HepG2 (cell line): ENCODE data around the gene PAIP2. TPM values are rescaled to one million over a fixed set of nuclear protein-coding genes. Genes with fewer than 3 reads are reported as not detected.

Experiments
- CBX1 ChIP-seq: IDR thresholded peaks from one replicate; pipeline ENCODE4 v1.6.1; 2016; ENCODE audit warnings: antibody characterized with exemption, low read depth
- CREB1 ChIP-seq, 2 experiments: fragments of 450-650 bp in 1 of 2; IDR thresholded peaks; 2 replicates each; pipeline ENCODE4 v1.6.1; 2016 to 2017; ENCODE audit warnings: control low read depth in 1 of 2, mild to moderate bottlenecking in 1 of 2, missing compliant biosample characterization in 1 of 2, missing genetic modification characterization in 1 of 2
- HNF1A ChIP-seq, 2 experiments: sonication (generic) in 1 of 2; formaldehyde crosslinking in 1 of 2; IDR thresholded peaks; 2 replicates each; pipeline versions ENCODE4 v1.4.0 to v1.6.1; 2016 to 2020; ENCODE audit warnings: borderline replicate concordance in 1 of 2, low read depth in 1 of 2, mild to moderate bottlenecking in 1 of 2, missing genetic modification reagents in 1 of 2
- MBNL3 ChIP-seq: fragments of 250-450 bp; sonication (Bioruptor Pico); conservative IDR thresholded peaks from 2 replicates; pipeline ENCODE4 v1.8.0; 2022; ENCODE audit warnings: mild to moderate bottlenecking, inconsistent platforms
- NFKB2 ChIP-seq: sonication (generic); formaldehyde crosslinking; IDR thresholded peaks from 2 replicates; pipeline ENCODE4 v1.4.0; 2020; ENCODE audit warnings: missing genetic modification reagents, borderline replicate concordance
- PAF1 ChIP-seq: IDR thresholded peaks from 2 replicates; pipeline ENCODE4 v1.6.1; 2016; ENCODE audit warnings: missing genetic modification reagents, missing compliant biosample characterization
- SRSF1 ChIP-seq: fragments of 200-400 bp; formaldehyde crosslinking; optimal IDR thresholded peaks from 2 replicates; pipeline ENCODE3; 2017; ENCODE audit warnings: mild to moderate bottlenecking, low read depth, low read length, moderate library complexity
- SRSF4 ChIP-seq: fragments of 200-400 bp; formaldehyde crosslinking; IDR thresholded peaks from one replicate; pipeline ENCODE4 v1.6.1; 2018; ENCODE audit warnings: mild to moderate bottlenecking, low read depth, low read length, moderate library complexity; ENCODE audit not compliant: poor library complexity, severe bottlenecking
- ZNF281 ChIP-seq: sonication (generic); formaldehyde crosslinking; IDR thresholded peaks from 2 replicates; pipeline ENCODE4 v1.4.0; 2020; ENCODE audit warnings: missing genetic modification reagents, borderline replicate concordance
- ZNF296 ChIP-seq: sonication (generic); formaldehyde crosslinking; conservative IDR thresholded peaks from 2 replicates; pipeline ENCODE4 v1.5.0; 2020; ENCODE audit warnings: mild to moderate bottlenecking, missing genetic modification reagents
- ZNF326 ChIP-seq: sonication (generic); formaldehyde crosslinking; IDR thresholded peaks from 2 replicates; pipeline ENCODE4 v1.4.0; 2020; ENCODE audit warnings: missing genetic modification reagents, borderline replicate concordance
- ZNF652 ChIP-seq: IDR thresholded peaks from 2 replicates; pipeline ENCODE4 v1.6.1; 2016; ENCODE audit warnings: low read depth, borderline replicate concordance
- polyA plus RNA-seq, 8 experiments: library from polyadenylated mRNA; depleted of rRNA in 3 of 8; stranded (reverse) in 7 of 8; unstranded in 1 of 8; fragments of >200 nt; fragmentation: Illumina TruSeq in 4 of 8; extraction: Trizol in 4 of 8; gene quantifications; 2 replicates each; pipeline versions ENCODE4 v1.2.1 to v1.2.3, GENCODE V29; 2011 to 2016; ENCODE audit warnings: low read depth in 4 of 8, missing spikeins in 1 of 8, mixed read lengths in 1 of 8; ENCODE audit not compliant: insufficient read depth in 1 of 8
- total RNA-seq, 5 experiments: library from RNA; depleted of rRNA; stranded (reverse); fragments of >200 nt; fragmentation: Illumina TruSeq; extraction: Trizol; gene quantifications; 2 replicates each; pipeline ENCODE4 v1.2.3, GENCODE V29; 2016; ENCODE audit warnings: low read depth in 1 of 5
- TF ChIP-seq, protein P1 (sequence below): sonication (generic); formaldehyde crosslinking; IDR thresholded peaks from 2 replicates; pipeline ENCODE4 v1.5.0; 2020; ENCODE audit warnings: mild to moderate bottlenecking, missing genetic modification reagents, borderline replicate concordance
- TF ChIP-seq, protein P2 (sequence below): sonication (generic); formaldehyde crosslinking; IDR thresholded peaks from 2 replicates; pipeline ENCODE4 v1.8.0; 2022; ENCODE audit warnings: mild to moderate bottlenecking, missing genetic modification reagents, borderline replicate concordance

The PAIP2 gene
- total and polyA plus RNA-seq, 2 of the 13 experiments (the other 11 are each of a cell fraction or from before 2014, with no cell fraction given), result 61.5 to 76.3 TPM

DNA sequence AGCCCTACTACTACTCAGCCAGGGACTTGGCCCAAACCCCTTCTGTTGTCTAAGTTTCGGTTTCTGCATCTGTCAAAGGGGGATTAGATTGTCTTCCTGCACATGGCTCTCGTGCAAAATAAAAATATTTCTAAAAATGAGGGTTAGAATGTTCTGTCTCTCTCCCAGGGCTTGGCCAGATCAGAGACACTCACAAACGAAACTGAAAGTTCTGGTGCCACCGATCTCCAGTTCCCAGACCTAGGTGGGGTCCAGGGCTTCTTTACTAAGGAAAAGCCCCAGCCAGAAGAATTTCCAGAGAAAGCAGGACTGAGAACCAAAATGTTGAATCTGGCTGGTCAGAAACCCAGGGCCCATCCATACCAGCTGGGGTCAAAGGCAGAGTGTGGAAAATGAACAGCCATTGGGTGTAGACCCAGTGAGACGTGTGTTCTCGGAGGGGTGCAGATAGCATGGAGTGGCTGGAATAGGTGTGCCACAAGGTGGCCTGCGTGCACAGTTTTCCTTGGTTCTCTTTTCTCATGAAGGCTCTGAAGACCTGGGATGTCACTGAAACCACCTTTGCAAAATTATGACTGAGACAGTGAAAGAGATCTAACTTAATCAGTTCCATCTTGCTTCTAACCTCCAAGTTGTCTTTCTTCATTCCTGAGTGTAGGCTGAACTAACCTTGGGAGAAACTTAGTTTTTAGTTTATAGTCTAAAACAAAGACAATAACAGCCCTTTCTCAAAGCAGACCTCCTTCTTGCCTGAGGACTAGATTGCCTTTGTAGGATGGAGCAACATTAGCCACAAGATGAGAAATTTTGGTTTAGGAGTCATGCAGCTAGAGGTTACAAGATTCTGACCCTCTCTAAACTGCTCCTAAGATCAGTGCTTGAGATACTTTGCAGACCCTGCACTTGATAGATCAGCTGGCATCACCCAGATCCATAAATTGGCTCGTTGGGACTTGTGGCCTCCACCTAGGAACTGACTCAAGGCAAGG, 43.7 kb downstream of the PAIP2 start (continued):
- TF ChIP-seq SRSF4, result no peak
- TF ChIP-seq ZNF296 (CRISPR knock-in tag), result no peak
- TF ChIP-seq CREB1 (IDR thresholded peaks at IDR 0.05), result no peak
- no peak for TF ChIP-seq CREB1 (CRISPR knock-in tag; IDR thresholded peaks at IDR 0.05)
- TF ChIP-seq, protein P1, sequence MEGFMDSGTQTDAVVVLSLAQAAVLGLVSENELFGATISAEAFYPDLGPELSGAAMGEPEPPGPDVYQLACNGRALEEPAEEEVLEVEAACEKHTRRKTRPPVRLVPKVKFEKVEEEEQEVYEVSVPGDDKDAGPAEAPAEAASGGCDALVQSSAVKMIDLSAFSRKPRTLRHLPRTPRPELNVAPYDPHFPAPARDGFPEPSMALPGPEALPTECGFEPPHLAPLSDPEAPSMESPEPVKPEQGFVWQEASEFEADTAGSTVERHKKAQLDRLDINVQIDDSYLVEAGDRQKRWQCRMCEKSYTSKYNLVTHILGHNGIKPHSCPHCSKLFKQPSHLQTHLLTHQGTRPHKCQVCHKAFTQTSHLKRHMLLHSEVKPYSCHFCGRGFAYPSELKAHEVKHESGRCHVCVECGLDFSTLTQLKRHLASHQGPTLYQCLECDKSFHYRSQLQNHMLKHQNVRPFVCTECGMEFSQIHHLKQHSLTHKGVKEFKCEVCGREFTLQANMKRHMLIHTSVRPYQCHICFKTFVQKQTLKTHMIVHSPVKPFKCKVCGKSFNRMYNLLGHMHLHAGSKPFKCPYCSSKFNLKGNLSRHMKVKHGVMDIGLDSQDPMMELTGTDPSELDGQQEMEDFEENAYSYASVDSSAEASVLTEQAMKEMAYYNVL (CRISPR knock-in tag), result no peak
- no peak for TF ChIP-seq NFKB2 (CRISPR knock-in tag)
- no peak for TF ChIP-seq PAF1 (CRISPR knock-in tag)
- no peak for TF ChIP-seq MBNL3 (CRISPR knock-in tag)
- no peak for TF ChIP-seq ZNF281 (CRISPR knock-in tag)
- no peak for TF ChIP-seq CBX1
- no peak for TF ChIP-seq SRSF1
- TF ChIP-seq, protein P2, sequence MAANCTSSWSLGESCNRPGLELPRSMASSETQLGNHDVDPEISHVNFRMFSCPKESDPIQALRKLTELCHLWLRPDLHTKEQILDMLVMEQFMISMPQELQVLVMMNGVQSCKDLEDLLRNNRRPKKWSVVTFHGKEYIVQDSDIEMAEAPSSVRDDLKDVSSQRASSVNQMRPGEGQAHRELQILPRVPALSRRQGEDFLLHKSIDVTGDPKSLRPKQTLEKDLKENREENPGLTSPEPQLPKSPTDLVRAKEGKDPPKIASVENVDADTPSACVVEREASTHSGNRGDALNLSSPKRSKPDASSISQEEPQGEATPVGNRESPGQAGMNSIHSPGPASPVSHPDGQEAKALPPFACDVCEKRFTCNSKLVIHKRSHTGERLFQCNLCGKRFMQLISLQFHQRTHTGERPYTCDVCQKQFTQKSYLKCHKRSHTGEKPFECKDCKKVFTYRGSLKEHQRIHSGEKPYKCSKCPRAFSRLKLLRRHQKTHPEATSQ (CRISPR knock-in tag), result 0 out of 2 replicates have a peak, but pooled peaks have one; percentile 31
- peak; percentile 48; the same call in 1 of the 2 replicates for TF ChIP-seq ZNF652 (CRISPR knock-in tag)
- no peak for TF ChIP-seq ZNF326
- no peak for TF ChIP-seq HNF1A (IDR thresholded peaks at IDR 0.05; ENCODE audit: low read depth)
- TF ChIP-seq HNF1A (CRISPR knock-in tag; IDR thresholded peaks at IDR 0.05; ENCODE audit: borderline replicate concordance), result no peak
